Panc1 (cell line): Measurements from ENCODE around the gene ELF5. TPM values are rescaled to one million over a fixed set of nuclear protein-coding genes. Genes with fewer than 3 reads are reported as not detected.

Experiments
- ATAC-seq: fragments of 200-7000 bp; cut with Tn5 transposase; 2 replicates; pipeline ENCODE4 v1.9.1; 2020; ENCODE audit warnings: mild to moderate bottlenecking, moderate library complexity
- BruUV-seq: library from RNA; stranded (reverse); fragments of 400-500 nt; replicated peaks from 2 replicates; lab custom pipeline; 2021; lab: Mats Ljungman, UMichigan
- CTCF ChIA-PET: fragments of 300-600 bp; sonication (Branson Sonifier 250); formaldehyde crosslinking; loops from one replicate; lab custom pipeline; 2022; ENCODE audit warnings: antibody characterized with exemption; lab: Charles Lee
- POLR2A ChIA-PET: fragments of 300-600 bp; sonication (Branson Sonifier 250); formaldehyde crosslinking; loops from one replicate; lab custom pipeline; 2022; ENCODE audit warnings: antibody characterized with exemption; lab: Charles Lee
- DNase-seq: peaks from one replicate; pipeline ENCODE4 v3.0.0-alpha.2; 2010; ENCODE audit warnings: low read depth, low spot score
- H3K27ac ChIP-seq: 2 replicates; pipeline ENCODE4 v1.5.1; 2011; ENCODE audit warnings: mild to moderate bottlenecking, low read length, inconsistent platforms
- H3K27me3 ChIP-seq: fragments of 200-500 bp; sonication (Bioruptor generic); 2 replicates; pipeline ENCODE4 v1.6.0; 2014; ENCODE audit warnings: low read length, inconsistent platforms; ENCODE audit not compliant: control insufficient read depth, insufficient read depth
- H3K36me3 ChIP-seq: fragments of 200-500 bp; sonication (Bioruptor generic); 2 replicates; pipeline ENCODE4 v1.5.1; 2014; ENCODE audit warnings: inconsistent platforms, mild to moderate bottlenecking, low read length, moderate library complexity; ENCODE audit not compliant: control insufficient read depth, insufficient read depth
- H3K4me1 ChIP-seq: 2 replicates; pipeline ENCODE4 v1.5.1; 2011; ENCODE audit warnings: inconsistent platforms, mild to moderate bottlenecking, low read length, moderate library complexity; ENCODE audit not compliant: control insufficient read depth, insufficient read depth
- H3K4me3 ChIP-seq, 2 experiments: 2 replicates each; pipeline ENCODE4 v1.5.1; 2011 to 2012; ENCODE audit warnings: low read depth in 2 of 2, low read length in 2 of 2, mild to moderate bottlenecking in 2 of 2, inconsistent platforms in 1 of 2, moderate library complexity in 1 of 2
- H3K9me3 ChIP-seq: fragments of 200-500 bp; sonication (Bioruptor generic); 2 replicates; pipeline ENCODE4 v1.5.1; 2014; ENCODE audit warnings: low read depth, mild to moderate bottlenecking, inconsistent platforms, low read length, moderate library complexity; ENCODE audit not compliant: control insufficient read depth, insufficient read depth
- POLR2AphosphoS5 ChIP-seq: IDR thresholded peaks from 2 replicates; pipeline ENCODE4 v1.6.1; 2012; ENCODE audit warnings: mild to moderate bottlenecking, low read depth, low read length, moderate library complexity
- SIN3A ChIP-seq: IDR thresholded peaks from 2 replicates; pipeline ENCODE4 v1.6.1; 2012; ENCODE audit warnings: low read depth, mild to moderate bottlenecking, low read length, moderate library complexity, borderline replicate concordance; ENCODE audit not compliant: insufficient read depth
- TCF7L2 ChIP-seq: IDR thresholded peaks from 2 replicates; pipeline ENCODE4 v1.6.1; 2011; ENCODE audit warnings: mild to moderate bottlenecking, low read depth, low read length, inconsistent platforms
- in situ Hi-C: cut with HindIII; loops from 2 replicates; pipeline ENCODE4 v1.10.0; 2016; ENCODE audit warnings: low sequenced_read_pairs, low pct_unique_long_range_greater_than_20kb
- intact Hi-C: fragments of 100-400 bp; cut with micrococcal nuclease; formaldehyde crosslinking; loops from one replicate; pipeline ENCODE4 v1.10.0; 2022; ENCODE audit not compliant: unreplicated experiment
- total RNA-seq: library from RNA; stranded (reverse); gene quantifications from one replicate; pipeline ENCODE4 v1.2.1, GENCODE V29; 2021; ENCODE audit not compliant: unreplicated experiment
- TF ChIP-seq, protein P1 (sequence below), 2 experiments: IDR thresholded peaks; 2 replicates each; pipeline ENCODE4 v1.6.1; 2011 to 2012; ENCODE audit warnings: low read depth in 2 of 2, control low read depth in 1 of 2, low read length in 1 of 2, mild to moderate bottlenecking in 1 of 2, moderate library complexity in 1 of 2; ENCODE audit not compliant: insufficient read depth in 1 of 2
- TF ChIP-seq, protein P2 (sequence below): fragments of 450-650 bp; IDR thresholded peaks from 2 replicates; pipeline ENCODE4 v1.5.1; 2017; ENCODE audit warnings: mild to moderate bottlenecking

ELF5 gene
- total RNA-seq, 1 experiment from 2014 or later = not detected

- Histone ChIP-seq H3K27ac (no peak overlapping the region), H3K4me1 (no peaks in the 10 kb centered on the region), H3K27me3 (peaks cover 37% of the 10 kb centered on the region), H3K36me3 (no peaks in the 10 kb centered on the region), H3K4me3 (no peak overlapping the region), H3K9me3 (no peaks in the 10 kb centered on the region)
- intact Hi-C loops = no loop called here
- ATAC-seq = no peak
- ChIA-PET CTCF (no interaction called here), POLR2A (no interaction called here)
- BruUV-seq = no TSS peak
- in situ Hi-C loops = no loop called here
- TF ChIP-seq, protein P1, sequence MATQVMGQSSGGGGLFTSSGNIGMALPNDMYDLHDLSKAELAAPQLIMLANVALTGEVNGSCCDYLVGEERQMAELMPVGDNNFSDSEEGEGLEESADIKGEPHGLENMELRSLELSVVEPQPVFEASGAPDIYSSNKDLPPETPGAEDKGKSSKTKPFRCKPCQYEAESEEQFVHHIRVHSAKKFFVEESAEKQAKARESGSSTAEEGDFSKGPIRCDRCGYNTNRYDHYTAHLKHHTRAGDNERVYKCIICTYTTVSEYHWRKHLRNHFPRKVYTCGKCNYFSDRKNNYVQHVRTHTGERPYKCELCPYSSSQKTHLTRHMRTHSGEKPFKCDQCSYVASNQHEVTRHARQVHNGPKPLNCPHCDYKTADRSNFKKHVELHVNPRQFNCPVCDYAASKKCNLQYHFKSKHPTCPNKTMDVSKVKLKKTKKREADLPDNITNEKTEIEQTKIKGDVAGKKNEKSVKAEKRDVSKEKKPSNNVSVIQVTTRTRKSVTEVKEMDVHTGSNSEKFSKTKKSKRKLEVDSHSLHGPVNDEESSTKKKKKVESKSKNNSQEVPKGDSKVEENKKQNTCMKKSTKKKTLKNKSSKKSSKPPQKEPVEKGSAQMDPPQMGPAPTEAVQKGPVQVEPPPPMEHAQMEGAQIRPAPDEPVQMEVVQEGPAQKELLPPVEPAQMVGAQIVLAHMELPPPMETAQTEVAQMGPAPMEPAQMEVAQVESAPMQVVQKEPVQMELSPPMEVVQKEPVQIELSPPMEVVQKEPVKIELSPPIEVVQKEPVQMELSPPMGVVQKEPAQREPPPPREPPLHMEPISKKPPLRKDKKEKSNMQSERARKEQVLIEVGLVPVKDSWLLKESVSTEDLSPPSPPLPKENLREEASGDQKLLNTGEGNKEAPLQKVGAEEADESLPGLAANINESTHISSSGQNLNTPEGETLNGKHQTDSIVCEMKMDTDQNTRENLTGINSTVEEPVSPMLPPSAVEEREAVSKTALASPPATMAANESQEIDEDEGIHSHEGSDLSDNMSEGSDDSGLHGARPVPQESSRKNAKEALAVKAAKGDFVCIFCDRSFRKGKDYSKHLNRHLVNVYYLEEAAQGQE (IDR thresholded peaks at IDR 0.05; ENCODE audit: insufficient read depth in 1 of 2, low read depth in 2 of 2, low read length in 1 of 2) = no peak
- TF ChIP-seq, protein P2, sequence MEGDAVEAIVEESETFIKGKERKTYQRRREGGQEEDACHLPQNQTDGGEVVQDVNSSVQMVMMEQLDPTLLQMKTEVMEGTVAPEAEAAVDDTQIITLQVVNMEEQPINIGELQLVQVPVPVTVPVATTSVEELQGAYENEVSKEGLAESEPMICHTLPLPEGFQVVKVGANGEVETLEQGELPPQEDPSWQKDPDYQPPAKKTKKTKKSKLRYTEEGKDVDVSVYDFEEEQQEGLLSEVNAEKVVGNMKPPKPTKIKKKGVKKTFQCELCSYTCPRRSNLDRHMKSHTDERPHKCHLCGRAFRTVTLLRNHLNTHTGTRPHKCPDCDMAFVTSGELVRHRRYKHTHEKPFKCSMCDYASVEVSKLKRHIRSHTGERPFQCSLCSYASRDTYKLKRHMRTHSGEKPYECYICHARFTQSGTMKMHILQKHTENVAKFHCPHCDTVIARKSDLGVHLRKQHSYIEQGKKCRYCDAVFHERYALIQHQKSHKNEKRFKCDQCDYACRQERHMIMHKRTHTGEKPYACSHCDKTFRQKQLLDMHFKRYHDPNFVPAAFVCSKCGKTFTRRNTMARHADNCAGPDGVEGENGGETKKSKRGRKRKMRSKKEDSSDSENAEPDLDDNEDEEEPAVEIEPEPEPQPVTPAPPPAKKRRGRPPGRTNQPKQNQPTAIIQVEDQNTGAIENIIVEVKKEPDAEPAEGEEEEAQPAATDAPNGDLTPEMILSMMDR = no peak
- no peak for TF ChIP-seq TCF7L2
- TF ChIP-seq SIN3A = no peak
- TF ChIP-seq POLR2AphosphoS5 = no peak
- DNase-seq = no peak
Observed at GRCh38 chr11:34540870-34541269, 27.3 kb upstream of the ELF5 start.

GRCh38 chr11:34537636-34538035, 24.0 kb upstream of the ELF5 start:
- intact Hi-C loops = no loop called here
- ATAC-seq = no peak

More at GRCh38 chr11:34537636-34538035, 24.0 kb upstream of the ELF5 start:
- Histone ChIP-seq H3K27me3 (peaks cover 30% of the 10 kb centered on the region), H3K9me3 (no peaks in the 10 kb centered on the region), H3K27ac (no peak overlapping the region), H3K4me1 (no peaks in the 10 kb centered on the region), H3K36me3 (no peaks in the 10 kb centered on the region), H3K4me3 (no peak overlapping the region)
- in situ Hi-C loops = no loop called here
- CTCF ChIA-PET = interaction anchor here (0.8 kb wide), 1 partner anchor 324 kb away, joined by 5 read pairs; no protein-coding TSS in a partner anchor
- BruUV-seq = no TSS peak
- DNase-seq = no peak
- POLR2A ChIA-PET = interaction anchor here (0.6 kb wide), 1 partner anchor 808 kb away, joined by 5 read pairs; no protein-coding TSS in a partner anchor
- TF ChIP-seq TCF7L2 (no peak), POLR2AphosphoS5 (no peak), SIN3A (no peak)
- TF ChIP-seq, protein P2 = no peak
- TF ChIP-seq, protein P1 (IDR thresholded peaks at IDR 0.05; ENCODE audit: insufficient read depth in 1 of 2, low read depth in 2 of 2, low read length in 1 of 2) = no peak
